Measurements from ENCODE around the gene SRPK2.
"Not testable (repeated sequence)": the region's sequence is repeated elsewhere in the genome, so short reads cannot be mapped to it uniquely, and the experiment has no call there.

Gene SRPK2

DNA sequence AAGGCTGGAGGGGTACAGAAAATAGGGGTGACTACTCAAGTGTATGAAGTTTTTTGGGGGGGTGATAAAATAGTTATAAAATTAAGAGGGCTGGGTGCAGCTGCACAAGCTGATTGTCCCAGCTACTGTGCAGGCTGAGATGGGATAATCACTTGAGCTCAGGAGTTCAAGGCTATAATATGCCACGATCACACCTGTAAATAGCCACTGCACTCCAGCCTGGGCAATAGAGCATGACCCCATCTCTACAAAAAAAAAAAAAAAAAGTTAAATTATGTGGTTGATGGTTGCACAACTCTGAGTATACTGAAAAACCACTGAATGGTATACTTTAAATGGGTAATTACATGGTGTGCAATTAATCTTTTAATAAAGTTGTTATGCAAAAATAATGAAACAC, 172.9 kb downstream of the SRPK2 start:
- no peak for DNase-seq

DNA sequence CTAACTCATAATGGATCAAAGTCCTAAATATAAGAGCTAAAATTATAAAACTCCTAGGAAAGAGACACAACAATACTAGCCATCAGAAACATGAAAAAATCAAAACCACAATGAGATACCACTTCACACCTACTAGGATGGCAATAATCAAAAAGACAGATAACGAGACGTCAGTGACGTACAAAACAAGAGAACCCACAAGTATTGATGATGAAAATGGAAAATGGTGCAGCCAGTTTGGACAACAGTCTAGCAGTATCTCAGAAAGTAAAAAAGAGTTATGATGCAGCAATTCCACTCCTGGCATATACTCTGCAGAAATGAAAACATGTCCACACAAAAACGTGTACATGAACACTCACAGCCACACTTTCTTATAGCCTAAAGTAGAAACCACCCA, 173.5 kb downstream of the SRPK2 start:
- DNase-seq = no peak

- DNase-seq = no peak
These were observed 175.1 kb downstream of the SRPK2 start for GRCh38 chr7:105213611-105214010.

DNA sequence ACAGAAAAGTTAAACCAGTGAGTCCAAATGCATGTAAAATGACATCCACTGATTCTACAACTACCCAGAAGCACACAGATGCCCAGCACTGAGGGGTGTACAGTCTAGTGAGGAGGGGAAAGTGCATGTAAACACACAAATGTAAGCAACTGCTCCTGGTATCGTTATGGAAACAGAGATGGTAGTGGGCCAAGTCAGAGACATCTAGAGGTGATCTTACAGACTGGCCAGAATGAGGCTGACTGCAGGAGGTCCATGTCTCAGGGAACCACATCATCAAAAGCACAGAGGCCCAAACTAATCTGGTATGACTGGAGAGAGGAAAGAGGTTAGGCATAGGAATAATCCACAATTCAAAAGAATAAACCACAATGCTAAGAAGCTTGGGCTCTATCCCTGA, 176.5 kb downstream of the SRPK2 start:
- DNase-seq = no peak

- no peak for DNase-seq
These were observed 178.0 kb downstream of the SRPK2 start for GRCh38 chr7:105210721-105211205.

GRCh38 chr7:105209870-105210269, 178.9 kb downstream of the SRPK2 start:
- no peak for DNase-seq

- no peak for DNase-seq
These were observed 179.3 kb downstream of the SRPK2 start for GRCh38 chr7:105209433-105209832.

DNA sequence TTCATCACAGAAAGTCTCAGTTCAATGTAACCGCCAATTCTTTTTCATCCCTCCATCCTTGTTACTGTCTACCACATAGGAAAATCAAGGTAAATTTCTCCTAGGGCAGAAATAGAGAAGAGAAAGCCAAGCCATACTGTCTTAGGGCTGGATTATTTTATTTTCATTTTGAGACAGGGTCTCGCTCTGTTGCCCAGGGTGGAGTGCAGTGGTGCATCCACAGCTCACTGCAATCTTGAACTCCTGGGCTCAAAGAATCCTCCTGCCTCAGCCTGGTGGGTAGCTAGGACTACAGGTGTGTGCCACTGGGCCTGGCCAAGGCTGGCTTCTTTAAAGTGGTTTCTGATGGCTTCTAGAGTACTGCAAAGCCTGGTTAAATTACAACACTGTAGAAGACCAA, 181.7 kb downstream of the SRPK2 start:
- no peak for DNase-seq

GRCh38 chr7:105205592-105206237, 183.0 kb downstream of the SRPK2 start:
- no peak for DNase-seq

- DNase-seq = no peak
These were observed 183.8 kb downstream of the SRPK2 start for GRCh38 chr7:105204953-105205352.

DNA sequence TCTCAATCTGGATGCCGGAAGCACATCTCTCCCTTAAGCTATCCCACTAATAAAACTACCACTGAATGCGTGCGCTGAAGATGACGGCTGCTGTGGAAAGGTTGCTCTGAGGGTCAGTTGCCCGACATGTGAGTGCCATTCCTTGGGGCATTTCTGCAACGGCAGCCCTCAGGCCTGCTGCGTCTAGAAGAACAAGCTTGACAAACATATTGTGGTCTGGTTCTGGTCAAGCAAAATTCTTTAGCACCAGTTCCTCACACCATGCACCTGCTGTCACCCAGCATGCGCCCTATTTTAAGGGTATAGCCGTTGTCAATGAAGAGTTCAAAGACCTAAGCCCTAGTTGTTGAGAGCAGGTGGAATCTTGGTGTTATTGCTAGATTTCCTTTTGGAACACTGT, 184.2 kb downstream of the SRPK2 start:
- DNase-seq = no peak

DNA sequence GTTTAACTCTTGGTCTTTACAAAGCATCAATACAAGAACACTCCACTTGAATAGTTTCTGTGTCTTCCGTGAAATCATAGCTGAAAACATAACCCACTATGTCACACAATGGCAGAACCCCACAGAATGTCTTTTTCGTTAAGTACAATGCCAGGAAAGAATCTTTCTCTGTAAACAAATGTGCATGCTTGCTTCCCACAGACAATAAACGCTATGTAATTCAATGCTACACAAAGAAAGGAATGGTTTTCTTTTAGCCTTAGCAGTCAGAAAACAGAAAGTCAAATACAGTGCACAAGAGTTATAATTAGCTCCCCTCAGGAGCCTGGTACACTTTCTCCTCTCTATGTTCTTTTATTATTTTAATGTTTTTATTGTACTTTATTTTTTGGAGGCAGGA, 186.1 kb downstream of the SRPK2 start:
- no peak for DNase-seq

GRCh38 chr7:105199386-105199785, 189.3 kb downstream of the SRPK2 start:
- DNase-seq = no peak

GRCh38 chr7:105198223-105198622, 190.5 kb downstream of the SRPK2 start:
- DNase-seq = no peak

GRCh38 chr7:105196473-105196872, 192.2 kb downstream of the SRPK2 start:
- DNase-seq = no peak

DNA sequence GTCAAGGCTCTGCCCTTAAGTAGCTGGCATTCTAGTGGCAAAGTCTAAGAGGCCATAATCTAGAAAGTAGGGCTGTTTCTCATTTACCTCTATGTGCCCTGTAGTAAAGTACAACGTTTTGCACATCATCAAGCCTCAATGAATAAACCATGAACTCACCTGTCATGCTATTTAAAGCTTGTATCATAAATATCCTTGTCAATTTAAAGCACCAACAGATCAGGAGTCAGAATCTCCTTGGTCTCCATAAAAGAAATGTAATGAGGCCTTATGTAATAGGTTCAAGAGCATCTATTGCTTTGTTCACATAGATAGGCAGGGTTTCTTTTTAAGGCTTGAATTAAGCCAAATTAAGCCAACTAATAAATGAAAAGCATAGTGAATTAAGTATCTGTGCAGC, 192.8 kb downstream of the SRPK2 start:
- no peak for DNase-seq

GRCh38 chr7:105194959-105195358, 193.8 kb downstream of the SRPK2 start:
- DNase-seq = not testable (repeated sequence)

DNA sequence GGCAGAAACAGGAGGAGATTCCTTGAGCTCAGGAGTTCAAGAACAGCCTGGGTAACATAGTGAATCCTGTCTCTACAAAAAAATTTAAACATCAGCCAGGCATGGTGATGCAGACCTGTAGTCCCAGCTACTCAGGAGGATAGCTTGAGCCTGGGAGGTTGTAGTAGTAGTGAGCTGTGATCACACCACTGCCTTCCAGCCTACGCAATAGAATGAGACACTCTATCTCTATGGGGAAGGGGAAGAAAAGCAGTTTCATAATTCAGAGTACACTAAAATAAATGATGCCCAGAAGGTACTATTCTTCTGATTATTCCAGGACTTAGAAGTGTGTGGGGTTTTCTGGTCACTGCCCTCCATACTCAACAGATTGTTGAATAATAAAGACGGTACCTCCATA, 197.4 kb downstream of the SRPK2 start:
- DNase-seq = no peak

GRCh38 chr7:105189859-105190492, 198.7 kb downstream of the SRPK2 start:
- no peak for DNase-seq

- no peak for DNase-seq
These were observed 200.5 kb downstream of the SRPK2 start for GRCh38 chr7:105188201-105188600.

DNA sequence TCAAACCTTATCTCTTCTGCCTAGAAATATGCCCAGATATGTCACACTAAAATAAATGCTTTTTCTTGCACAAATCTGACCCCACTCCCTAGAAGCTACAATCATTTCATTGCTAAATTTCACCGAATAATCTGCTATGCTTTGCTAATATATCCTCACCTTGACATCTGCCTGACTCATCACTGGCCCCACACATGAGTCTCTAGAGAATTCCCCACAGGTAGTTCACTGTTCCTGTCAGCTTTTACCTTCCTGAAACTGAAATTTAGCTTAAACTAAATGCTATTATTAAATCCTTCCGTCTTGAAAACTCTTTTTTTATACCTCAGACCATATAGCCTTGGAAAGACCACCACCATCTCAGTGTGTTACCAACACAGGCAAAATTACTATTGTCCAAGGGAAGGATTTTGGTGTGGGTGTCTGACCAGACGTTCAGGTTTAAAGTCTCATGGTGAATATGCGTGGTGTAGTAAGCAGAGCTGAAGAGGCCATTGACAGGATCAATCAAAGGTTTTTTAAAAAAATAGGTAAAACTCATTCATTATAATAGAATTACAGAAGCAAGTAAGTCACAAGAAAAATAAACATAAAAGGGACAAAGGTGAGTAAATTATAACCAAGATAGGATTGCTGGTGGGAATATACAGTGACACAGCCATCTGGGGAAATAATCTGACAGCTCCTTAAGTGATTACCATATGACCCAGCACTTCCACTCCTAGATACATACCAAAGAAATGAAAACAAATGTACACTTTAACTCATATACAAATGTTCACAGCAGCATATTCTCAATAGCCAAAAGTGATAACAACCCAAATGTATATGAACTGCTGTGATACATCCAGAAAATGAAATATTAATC, 201.2 kb downstream of the SRPK2 start:
- no peak for DNase-seq

- DNase-seq = no peak
These were observed 203.3 kb downstream of the SRPK2 start for GRCh38 chr7:105185290-105186010.

- DNase-seq = no peak
These were observed 208.7 kb downstream of the SRPK2 start for GRCh38 chr7:105180002-105180401.
